K562 treated with DMSO at 1 percent for 24 hours (cell line): ENCODE measurements around the gene PDSS2. TPM values are rescaled to one million over a fixed set of nuclear protein-coding genes. Genes with fewer than 3 reads are reported as not detected.

Experiments used
- total RNA-seq: library from RNA; unstranded; fragments of 300-600 nt; gene quantifications from 2 replicates; pipeline ENCODE4 v1.2.3, GENCODE V29; 2022; ENCODE audit warnings: low read depth; ENCODE audit not compliant: insufficient read depth

The PDSS2 gene
- 9.1 and 10.0 TPM in 2 replicates for total RNA-seq

GRCh38 chr6:107459283-107460082 is at the start of gene PDSS2:
Gene PDSS2 (minus strand): TSS chr6:107459564. CDS start chr6:107459285, 279 bp downstream.

GRCh38 chr6:107489636-107490565 is 30.5 kb upstream of the PDSS2 start, which contains the start of gene SOBP:
Gene SOBP (plus strand): TSS chr6:107490117. CDS start chr6:107490617, 500 bp downstream.

GRCh38 chr6:107114926-107115694 is 344.3 kb downstream of the PDSS2 start, which contains the start of gene BEND3:
Gene BEND3 (minus strand): TSS chr6:107115515. CDS start chr6:107099285, 16,230 bp downstream.

Other genes starting within 250 kb of the PDSS2 start
- not detected in 2 replicates for gene SOBP, start 30.6 kb upstream of the PDSS2 start, total RNA-seq